Caco-2 (cell line): ENCODE results near the gene DMRT1. TPM values are rescaled to one million over a fixed set of nuclear protein-coding genes. Genes with fewer than 3 reads are reported as not detected.

Experiments used
- BruUV-seq: library from RNA; stranded (reverse); fragments of 400-500 nt; replicated peaks from 2 replicates; lab custom pipeline; 2021; lab: Mats Ljungman, UMichigan
- CTCF ChIA-PET: fragments of 300-600 bp; sonication (Branson Sonifier 250); formaldehyde crosslinking; loops from one replicate; lab custom pipeline; 2022; ENCODE audit warnings: antibody characterized with exemption; lab: Charles Lee
- POLR2A ChIA-PET: fragments of 300-600 bp; sonication (Branson Sonifier 250); formaldehyde crosslinking; loops from one replicate; lab custom pipeline; 2022; ENCODE audit warnings: antibody characterized with exemption; lab: Charles Lee
- DNase-seq, 2 experiments: peaks; one replicate each; pipeline versions ENCODE4 v3.0.0 to v3.0.0-alpha.2; 2020 to 2022
- H3K27me3 ChIP-seq: replicated peaks from 2 replicates; pipeline ENCODE4 v1.6.0; 2011; ENCODE audit warnings: low read length; ENCODE audit not compliant: control insufficient read depth, insufficient read depth
- H3K36me3 ChIP-seq: 2 replicates; pipeline ENCODE4 v1.5.1; 2011; ENCODE audit warnings: low read length; ENCODE audit not compliant: control insufficient read depth, insufficient read depth
- H3K4me1 ChIP-seq: fragments of 250-450 bp; sonication (Bioruptor Pico); 2 replicates; pipeline ENCODE4 v1.5.1; 2020; ENCODE audit warnings: mild to moderate bottlenecking
- H3K4me3 ChIP-seq: 2 replicates; pipeline ENCODE4 v1.5.1; 2011; ENCODE audit warnings: low read depth, mild to moderate bottlenecking, control low read depth, low read length
- H3K9me3 ChIP-seq: fragments of 250-450 bp; sonication (Bioruptor Pico); 2 replicates; pipeline ENCODE4 v1.5.1; 2020; ENCODE audit warnings: mild to moderate bottlenecking, moderate library complexity
- H3K27ac Mint-ChIP-seq: one replicate; pipeline ENCODE4 v1.8.0; 2022; ENCODE audit warnings: mixed read lengths; ENCODE audit not compliant: unreplicated experiment
- H3K27me3 Mint-ChIP-seq: one replicate; pipeline ENCODE4 v1.8.0; 2022; ENCODE audit warnings: mixed read lengths; ENCODE audit not compliant: insufficient read depth, unreplicated experiment
- H3K36me3 Mint-ChIP-seq: one replicate; pipeline ENCODE4 v1.8.0; 2022; ENCODE audit warnings: mild to moderate bottlenecking, mixed read lengths; ENCODE audit not compliant: insufficient read depth, unreplicated experiment
- H3K4me1 Mint-ChIP-seq: one replicate; pipeline ENCODE4 v1.8.0; 2022; ENCODE audit warnings: low read depth, mixed read lengths; ENCODE audit not compliant: unreplicated experiment
- H3K4me3 Mint-ChIP-seq: one replicate; pipeline ENCODE4 v1.8.0; 2022; ENCODE audit warnings: mild to moderate bottlenecking, moderate library complexity, mixed read lengths; ENCODE audit not compliant: unreplicated experiment
- H3K9me3 Mint-ChIP-seq: one replicate; pipeline ENCODE4 v1.8.0; 2022; ENCODE audit warnings: mixed read lengths; ENCODE audit not compliant: unreplicated experiment
- intact Hi-C: fragments of 100-400 bp; cut with micrococcal nuclease; formaldehyde crosslinking; loops from one replicate; pipeline ENCODE4 v1.10.0; 2022; ENCODE audit not compliant: unreplicated experiment
- total RNA-seq: library from RNA; stranded (reverse); gene quantifications from 2 replicates; pipeline ENCODE4 v1.2.3, GENCODE V29; 2022
- TF ChIP-seq, protein P1 (sequence below), 2 experiments: fragments of 200-600 bp in 1 of 2; IDR thresholded peaks; 1 replicate in 1 of 2; 2 replicates in 1 of 2; pipeline versions ENCODE4 v1.5.1 to v1.8.0; 2011 to 2022; ENCODE audit warnings: antibody characterized with exemption in 1 of 2, control low read depth in 1 of 2, inconsistent platforms in 1 of 2, low read depth in 1 of 2, low read length in 1 of 2, mild to moderate bottlenecking in 1 of 2, moderate library complexity in 1 of 2; ENCODE audit not compliant: insufficient read depth in 1 of 2, severe bottlenecking in 1 of 2, unreplicated experiment in 1 of 2

DMRT1 gene
- total RNA-seq, 1 experiment from 2014 or later: not detected

DNA sequence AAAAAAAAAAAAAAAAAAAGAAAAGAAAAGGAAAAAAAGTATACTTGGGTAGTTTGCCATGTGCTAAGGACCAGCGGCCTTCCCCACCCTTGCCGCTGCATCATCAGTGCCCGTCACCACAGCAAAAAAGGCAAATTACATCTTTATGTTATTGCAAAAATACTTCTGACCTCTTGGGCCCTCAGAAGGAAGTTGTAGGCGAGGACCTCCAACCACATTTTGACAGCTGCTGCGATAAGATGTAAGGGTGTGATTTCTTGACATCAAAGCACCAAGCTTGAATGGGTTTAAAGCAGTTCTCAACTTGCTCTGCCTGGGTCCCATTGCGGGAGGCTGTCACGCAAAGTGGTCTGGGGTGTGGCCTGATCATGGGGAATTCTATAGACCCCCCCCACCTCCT, 39.2 kb downstream of the DMRT1 start:
- ChIA-PET POLR2A (no interaction called here), CTCF (no interaction called here)
- no peaks in the 10 kb centered on the region for H3K9me3 Mint-ChIP-seq
- TF ChIP-seq, protein P1, sequence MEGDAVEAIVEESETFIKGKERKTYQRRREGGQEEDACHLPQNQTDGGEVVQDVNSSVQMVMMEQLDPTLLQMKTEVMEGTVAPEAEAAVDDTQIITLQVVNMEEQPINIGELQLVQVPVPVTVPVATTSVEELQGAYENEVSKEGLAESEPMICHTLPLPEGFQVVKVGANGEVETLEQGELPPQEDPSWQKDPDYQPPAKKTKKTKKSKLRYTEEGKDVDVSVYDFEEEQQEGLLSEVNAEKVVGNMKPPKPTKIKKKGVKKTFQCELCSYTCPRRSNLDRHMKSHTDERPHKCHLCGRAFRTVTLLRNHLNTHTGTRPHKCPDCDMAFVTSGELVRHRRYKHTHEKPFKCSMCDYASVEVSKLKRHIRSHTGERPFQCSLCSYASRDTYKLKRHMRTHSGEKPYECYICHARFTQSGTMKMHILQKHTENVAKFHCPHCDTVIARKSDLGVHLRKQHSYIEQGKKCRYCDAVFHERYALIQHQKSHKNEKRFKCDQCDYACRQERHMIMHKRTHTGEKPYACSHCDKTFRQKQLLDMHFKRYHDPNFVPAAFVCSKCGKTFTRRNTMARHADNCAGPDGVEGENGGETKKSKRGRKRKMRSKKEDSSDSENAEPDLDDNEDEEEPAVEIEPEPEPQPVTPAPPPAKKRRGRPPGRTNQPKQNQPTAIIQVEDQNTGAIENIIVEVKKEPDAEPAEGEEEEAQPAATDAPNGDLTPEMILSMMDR (IDR thresholded peaks at IDR 0.05; ENCODE audit: insufficient read depth in 1 of 2, low read depth in 1 of 2, low read length in 1 of 2, severe bottlenecking in 1 of 2, unreplicated experiment in 1 of 2): no peak
- H3K27ac Mint-ChIP-seq: no peak overlapping the region
- no peak for DNase-seq
- no TSS peak for BruUV-seq
- Histone ChIP-seq H3K36me3 (no peaks in the 10 kb centered on the region), H3K9me3 (no peaks in the 10 kb centered on the region), H3K4me3 (no peak overlapping the region), H3K4me1 (no peaks in the 10 kb centered on the region), H3K27me3 (no peaks in the 10 kb centered on the region)
- intact Hi-C loops: no loop called here
- no peak overlapping the region for H3K4me3 Mint-ChIP-seq
- H3K27me3 Mint-ChIP-seq: no peaks in the 10 kb centered on the region
- H3K36me3 Mint-ChIP-seq: no peaks in the 10 kb centered on the region
- H3K4me1 Mint-ChIP-seq: peaks cover 11% of the 10 kb centered on the region

DNA sequence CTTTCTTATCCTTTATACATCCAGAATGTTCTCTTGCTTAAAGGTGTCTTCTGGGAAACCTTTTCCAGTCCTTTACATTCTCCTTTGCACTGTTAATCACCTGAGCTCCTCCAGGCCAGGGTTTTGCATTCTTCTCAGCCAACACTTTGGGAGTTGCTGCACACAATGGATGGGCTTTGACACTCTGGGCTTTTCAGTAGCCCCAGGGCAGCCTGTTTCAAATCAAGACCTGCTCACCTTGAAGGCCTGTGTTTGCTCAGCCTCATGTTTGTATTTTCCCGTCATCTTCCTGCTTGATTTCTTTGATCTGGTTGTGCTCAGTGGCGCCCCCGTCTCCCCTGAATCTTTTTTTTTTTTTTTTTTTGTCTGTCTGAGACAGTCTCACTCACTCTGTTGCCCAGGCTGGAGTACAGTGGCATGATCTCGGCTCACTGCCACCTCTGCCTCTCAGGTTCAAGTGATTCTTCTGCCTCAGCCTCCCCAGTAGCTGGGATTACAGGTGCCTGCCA, 41.0 kb downstream of the DMRT1 start:
- no peaks in the 10 kb centered on the region for H3K4me1 ChIP-seq
- ChIA-PET POLR2A (no interaction called here), CTCF (no interaction called here)
- no peak overlapping the region for H3K4me3 ChIP-seq
- no peak overlapping the region for H3K27ac Mint-ChIP-seq
- intact Hi-C loops: no loop called here
- BruUV-seq: no TSS peak
- no peak overlapping the region for H3K4me3 Mint-ChIP-seq
- no peaks in the 10 kb centered on the region for H3K9me3 ChIP-seq
- no peaks in the 10 kb centered on the region for H3K36me3 ChIP-seq
- H3K9me3 Mint-ChIP-seq: no peaks in the 10 kb centered on the region
- no peaks in the 10 kb centered on the region for H3K36me3 Mint-ChIP-seq
- peaks cover 11% of the 10 kb centered on the region for H3K4me1 Mint-ChIP-seq
- TF ChIP-seq, protein P1 (IDR thresholded peaks at IDR 0.05; ENCODE audit: insufficient read depth in 1 of 2, low read depth in 1 of 2, low read length in 1 of 2, severe bottlenecking in 1 of 2, unreplicated experiment in 1 of 2): no peak
- H3K27me3 ChIP-seq: no peaks in the 10 kb centered on the region
- H3K27me3 Mint-ChIP-seq: peaks cover 3% of the 10 kb centered on the region
- DNase-seq: peak; percentile 22 to 36

DNA sequence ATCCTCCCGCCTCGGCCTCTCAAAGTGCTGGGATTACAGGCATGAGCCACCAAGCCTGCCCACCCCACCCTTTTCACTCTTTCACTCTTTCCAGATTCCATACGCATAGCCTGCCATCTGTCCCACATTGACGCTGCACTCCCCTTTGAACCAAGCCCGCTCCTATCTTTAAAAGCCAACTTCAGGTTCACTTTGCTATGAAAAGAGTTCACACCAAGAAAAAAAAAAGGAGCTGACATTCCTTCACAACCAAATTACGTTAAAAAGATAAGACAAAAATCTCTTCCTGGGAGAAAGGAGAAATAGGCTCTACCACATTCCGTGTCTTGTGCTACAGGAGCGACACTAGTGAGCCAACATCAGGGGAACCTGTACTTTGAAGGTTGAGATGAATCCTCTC, 41.5 kb downstream of the DMRT1 start:
- Histone ChIP-seq H3K4me3 (no peak overlapping the region), H3K4me1 (no peaks in the 10 kb centered on the region), H3K9me3 (no peaks in the 10 kb centered on the region), H3K27me3 (no peaks in the 10 kb centered on the region), H3K36me3 (no peaks in the 10 kb centered on the region)
- intact Hi-C loops: no loop called here
- no TSS peak for BruUV-seq
- TF ChIP-seq, protein P1 (IDR thresholded peaks at IDR 0.05; ENCODE audit: insufficient read depth in 1 of 2, low read depth in 1 of 2, low read length in 1 of 2, severe bottlenecking in 1 of 2, unreplicated experiment in 1 of 2): no peak
- H3K36me3 Mint-ChIP-seq: no peaks in the 10 kb centered on the region
- peaks cover 5% of the 10 kb centered on the region for H3K27me3 Mint-ChIP-seq
- H3K27ac Mint-ChIP-seq: no peak overlapping the region
- POLR2A ChIA-PET: no interaction called here
- no peak overlapping the region for H3K4me3 Mint-ChIP-seq
- H3K4me1 Mint-ChIP-seq: peaks cover 11% of the 10 kb centered on the region
- CTCF ChIA-PET: no interaction called here
- DNase-seq: no peak
- no peaks in the 10 kb centered on the region for H3K9me3 Mint-ChIP-seq
